OCI-LY3 (cell line): ENCODE data around the gene SETBP1.

Experiments
- H2AFZ ChIP-seq: fragments of 200-600, 300-600 bp; shearing (Covaris generic); 2 replicates; pipeline ENCODE4 v1.6.0; 2014; ENCODE audit warnings: antibody characterized with exemption, low read depth, low read length
- H3K27ac ChIP-seq: fragments of 200-600, 300-600 bp; sonication (generic); 2 replicates; pipeline ENCODE4 v1.5.1; 2014; ENCODE audit warnings: mild to moderate bottlenecking, low read length, moderate library complexity, mixed read lengths
- H3K27me3 ChIP-seq: fragments of 200-600, 300-600 bp; sonication (generic); 2 replicates; pipeline ENCODE4 v1.6.1; 2014; ENCODE audit warnings: low read depth, low read length, mixed read lengths
- H3K36me3 ChIP-seq: fragments of 200-600, 300-600 bp; sonication (generic); replicated peaks from 2 replicates; pipeline ENCODE3; 2014; ENCODE audit warnings: low read depth, low read length, mixed read lengths
- H3K4me1 ChIP-seq: fragments of 300-600, 200-600 bp; sonication (generic); 2 replicates; pipeline ENCODE4 v1.6.1; 2014; ENCODE audit warnings: low read length, mixed read lengths
- H3K4me2 ChIP-seq: fragments of 200-600, 300-600 bp; sonication (generic); 2 replicates; pipeline ENCODE4 v1.6.1; 2014; ENCODE audit warnings: low read length, mixed read lengths
- H3K4me3 ChIP-seq: fragments of 300-600, 200-600 bp; sonication (generic); 2 replicates; pipeline ENCODE4 v1.5.1; 2014; ENCODE audit warnings: antibody characterized with exemption, mild to moderate bottlenecking, low read length, moderate library complexity
- H3K79me2 ChIP-seq: fragments of 300-600, 200-600 bp; shearing (Covaris generic); 2 replicates; pipeline ENCODE4 v1.6.1; 2014; ENCODE audit warnings: mild to moderate bottlenecking, low read length, mixed read lengths
- H3K9ac ChIP-seq: fragments of 300-600, 200-600 bp; shearing (Covaris generic); 2 replicates; pipeline ENCODE4 v1.6.0; 2014; ENCODE audit warnings: mild to moderate bottlenecking, low read length, moderate library complexity
- H3K9me3 ChIP-seq: fragments of 200-600, 300-600 bp; shearing (Covaris generic); 2 replicates; pipeline ENCODE4 v1.6.1; 2014; ENCODE audit warnings: low read length, mixed read lengths; ENCODE audit not compliant: insufficient read depth
- H4K20me1 ChIP-seq: fragments of 200-600, 300-600 bp; sonication (generic); 2 replicates; pipeline ENCODE4 v1.6.1; 2016; ENCODE audit warnings: low read length, mixed read lengths; ENCODE audit not compliant: insufficient read depth
- EZH2phosphoT487 ChIP-seq: fragments of 200-600 bp; shearing (Covaris generic); IDR thresholded peaks from 2 replicates; pipeline ENCODE4 v1.6.1; 2018; ENCODE audit warnings: antibody characterized with exemption, mixed run types, low read depth
- TF ChIP-seq, protein P1 (sequence below): fragments of 200-600, 300-600 bp; sonication (generic); IDR thresholded peaks from 2 replicates; pipeline ENCODE4 v1.5.1; 2014; ENCODE audit warnings: antibody characterized with exemption, low read length, low read depth

SETBP1 gene

DNA sequence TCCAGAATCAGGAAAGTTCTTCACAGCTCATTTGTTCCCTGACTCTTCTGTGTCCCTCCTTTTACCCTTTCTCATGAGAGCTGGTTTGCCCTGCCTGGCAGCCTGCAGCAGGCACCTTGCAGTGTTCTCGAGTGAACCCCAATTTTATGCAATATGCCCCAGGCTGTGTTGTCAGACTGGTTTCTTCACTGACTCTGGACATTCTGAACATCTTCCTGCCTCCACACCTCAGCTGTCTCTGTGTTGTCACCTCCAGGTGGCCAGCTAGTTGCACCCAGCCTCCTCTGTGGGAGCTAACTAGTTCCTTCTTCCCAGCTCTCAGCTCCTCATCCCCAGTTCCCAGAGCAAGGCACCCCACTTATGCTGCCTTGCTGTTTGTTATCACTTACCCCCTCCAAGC, 5.5 kb downstream of the SETBP1 start:
- H4K20me1 ChIP-seq: no peaks in the 10 kb centered on the region
- peaks cover 86% of the 10 kb centered on the region for H3K79me2 ChIP-seq
- H3K36me3 ChIP-seq: peaks cover 1% of the 10 kb centered on the region
- H2AFZ ChIP-seq: no peak overlapping the region
- TF ChIP-seq, protein P1, sequence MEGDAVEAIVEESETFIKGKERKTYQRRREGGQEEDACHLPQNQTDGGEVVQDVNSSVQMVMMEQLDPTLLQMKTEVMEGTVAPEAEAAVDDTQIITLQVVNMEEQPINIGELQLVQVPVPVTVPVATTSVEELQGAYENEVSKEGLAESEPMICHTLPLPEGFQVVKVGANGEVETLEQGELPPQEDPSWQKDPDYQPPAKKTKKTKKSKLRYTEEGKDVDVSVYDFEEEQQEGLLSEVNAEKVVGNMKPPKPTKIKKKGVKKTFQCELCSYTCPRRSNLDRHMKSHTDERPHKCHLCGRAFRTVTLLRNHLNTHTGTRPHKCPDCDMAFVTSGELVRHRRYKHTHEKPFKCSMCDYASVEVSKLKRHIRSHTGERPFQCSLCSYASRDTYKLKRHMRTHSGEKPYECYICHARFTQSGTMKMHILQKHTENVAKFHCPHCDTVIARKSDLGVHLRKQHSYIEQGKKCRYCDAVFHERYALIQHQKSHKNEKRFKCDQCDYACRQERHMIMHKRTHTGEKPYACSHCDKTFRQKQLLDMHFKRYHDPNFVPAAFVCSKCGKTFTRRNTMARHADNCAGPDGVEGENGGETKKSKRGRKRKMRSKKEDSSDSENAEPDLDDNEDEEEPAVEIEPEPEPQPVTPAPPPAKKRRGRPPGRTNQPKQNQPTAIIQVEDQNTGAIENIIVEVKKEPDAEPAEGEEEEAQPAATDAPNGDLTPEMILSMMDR: no peak
- TF ChIP-seq EZH2phosphoT487: no peak
- no peak overlapping the region for H3K4me2 ChIP-seq
- peaks cover 28% of the 10 kb centered on the region for H3K4me1 ChIP-seq
- H3K4me3 ChIP-seq: no peak overlapping the region
- no peaks in the 10 kb centered on the region; the same call in 1 of the 2 replicates for H3K27me3 ChIP-seq
- H3K9me3 ChIP-seq: no peaks in the 10 kb centered on the region
- H3K27ac ChIP-seq: no peak overlapping the region
- no peak overlapping the region for H3K9ac ChIP-seq

DNA sequence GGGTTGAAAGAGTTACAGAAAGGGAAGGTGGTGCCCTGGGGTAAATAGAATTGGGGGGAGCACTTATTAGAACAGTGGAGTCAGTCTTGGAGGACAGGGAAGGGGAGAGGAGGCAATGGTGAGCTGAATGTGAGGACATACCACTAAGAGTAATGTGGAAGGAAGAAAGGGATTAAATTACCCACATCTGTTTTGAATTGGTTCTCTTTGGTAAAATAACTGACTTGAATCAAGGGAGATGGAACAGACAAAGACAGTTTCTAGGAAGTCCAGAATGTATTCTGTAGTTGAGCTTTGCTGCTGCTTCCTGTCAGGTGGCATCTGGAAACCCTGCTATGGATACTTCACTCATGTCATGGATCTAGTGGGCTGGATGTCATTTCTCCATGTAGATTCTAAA, 6.7 kb downstream of the SETBP1 start:
- Histone ChIP-seq H2AFZ (no peak overlapping the region), H3K4me2 (no peak overlapping the region), H3K79me2 (peaks cover 84% of the 10 kb centered on the region), H3K27ac (no peak overlapping the region), H4K20me1 (no peaks in the 10 kb centered on the region), H3K9me3 (no peaks in the 10 kb centered on the region), H3K36me3 (peaks cover 13% of the 10 kb centered on the region), H3K4me3 (no peak overlapping the region), H3K27me3 (no peaks in the 10 kb centered on the region), H3K4me1 (peaks cover 27% of the 10 kb centered on the region), H3K9ac (no peak overlapping the region)
- TF ChIP-seq, protein P1: no peak
- no peak for TF ChIP-seq EZH2phosphoT487

DNA sequence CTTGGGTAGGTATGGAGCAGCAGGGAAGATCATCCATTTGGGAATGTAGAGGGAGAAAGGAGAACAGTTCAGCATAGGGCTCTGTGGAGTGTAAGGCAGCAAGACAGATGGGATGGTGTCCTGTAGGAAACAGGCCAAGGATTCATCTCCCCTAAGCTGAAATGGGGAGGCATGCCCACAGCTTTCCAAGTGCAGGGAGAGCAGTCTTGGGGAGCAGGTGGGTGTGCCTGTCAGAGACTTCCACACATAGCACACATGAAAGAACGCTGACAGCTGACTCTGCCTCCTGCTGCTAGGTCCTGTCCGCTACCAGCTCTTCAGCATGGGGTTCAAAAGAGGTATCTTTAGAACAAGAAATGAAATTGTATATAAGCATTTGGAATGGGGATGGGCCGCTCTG, 9.0 kb downstream of the SETBP1 start:
- TF ChIP-seq, protein P1: no peak
- no peak for TF ChIP-seq EZH2phosphoT487
- Histone ChIP-seq H3K9me3 (no peaks in the 10 kb centered on the region), H3K27me3 (no peaks in the 10 kb centered on the region), H3K9ac (no peak overlapping the region), H4K20me1 (no peaks in the 10 kb centered on the region), H2AFZ (no peak overlapping the region), H3K27ac (no peak overlapping the region), H3K4me2 (no peak overlapping the region), H3K36me3 (peaks cover 13% of the 10 kb centered on the region), H3K4me1 (peaks cover 30% of the 10 kb centered on the region), H3K79me2 (peaks cover 70% of the 10 kb centered on the region), H3K4me3 (no peak overlapping the region)

DNA sequence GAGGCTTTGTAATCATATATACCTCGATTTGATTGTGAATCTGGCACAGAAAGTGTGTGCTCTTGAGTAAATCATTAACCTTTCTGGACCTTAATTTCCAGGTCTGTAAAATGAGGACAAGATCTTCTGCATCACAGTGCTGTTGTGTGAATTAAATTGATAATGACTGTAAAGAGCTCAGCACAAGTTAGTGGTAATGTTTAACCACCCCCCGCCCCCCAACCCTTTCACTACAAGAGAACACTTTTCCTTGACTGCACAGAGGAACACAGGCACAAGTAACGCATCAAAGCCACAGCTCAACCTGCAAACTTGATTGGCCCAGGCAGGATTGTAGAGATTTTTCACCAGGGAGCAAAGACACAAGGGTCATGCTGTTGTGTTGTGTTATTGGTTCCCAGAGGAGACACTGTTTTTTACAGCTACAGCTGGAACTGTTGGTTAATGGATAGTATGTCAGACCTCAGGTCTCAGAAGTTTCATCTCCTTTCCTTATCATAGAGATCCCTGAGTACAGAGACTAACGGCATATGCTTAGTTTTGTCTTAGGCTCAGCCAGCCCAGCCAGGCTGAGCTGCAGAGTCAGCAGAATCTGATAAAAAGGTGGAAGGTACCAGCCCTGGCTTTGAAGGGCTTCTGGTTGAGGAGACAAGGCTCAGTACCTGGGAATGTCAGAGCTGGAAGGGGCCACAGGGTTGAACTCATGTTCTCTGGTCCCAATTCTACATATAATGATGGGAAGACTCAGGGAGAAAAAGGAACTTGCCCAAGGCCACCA, 10.6 kb downstream of the SETBP1 start:
- Histone ChIP-seq H3K4me3 (no peak overlapping the region), H3K27me3 (no peaks in the 10 kb centered on the region), H2AFZ (no peak overlapping the region), H3K9ac (no peak overlapping the region), H3K79me2 (peaks cover 59% of the 10 kb centered on the region), H3K36me3 (peaks cover 13% of the 10 kb centered on the region), H3K27ac (no peak overlapping the region), H3K9me3 (no peaks in the 10 kb centered on the region), H3K4me2 (no peak overlapping the region), H4K20me1 (no peaks in the 10 kb centered on the region), H3K4me1 (peaks cover 33% of the 10 kb centered on the region)
- TF ChIP-seq EZH2phosphoT487: no peak
- TF ChIP-seq, protein P1: no peak
